PC-3 (cell line): Measurements from ENCODE around the gene LLPH.
A peak's percentile ranks its signal among the peaks of the same experiment; 100 is the strongest.

ENCODE experiments used
- EZH2 ChIP-seq: fragments of 300-600 bp; sonication (generic); IDR thresholded peaks from one replicate; pipeline ENCODE4 v1.6.1; 2017; ENCODE audit warnings: antibody characterized with exemption, mild to moderate bottlenecking, low read length; ENCODE audit not compliant: unreplicated experiment
- EZH2phosphoT487 ChIP-seq: fragments of 300-600 bp; sonication (generic); IDR thresholded peaks from 2 replicates; pipeline ENCODE4 v1.6.1; 2018; ENCODE audit warnings: mild to moderate bottlenecking, antibody characterized with exemption, low read length, borderline replicate concordance
- TF ChIP-seq, protein P1 (sequence below): fragments of 300-600 bp; sonication (generic); conservative IDR thresholded peaks from 2 replicates; pipeline ENCODE4 v1.5.1; 2017; ENCODE audit warnings: antibody characterized with exemption, low read depth, mild to moderate bottlenecking, low read length

DNA sequence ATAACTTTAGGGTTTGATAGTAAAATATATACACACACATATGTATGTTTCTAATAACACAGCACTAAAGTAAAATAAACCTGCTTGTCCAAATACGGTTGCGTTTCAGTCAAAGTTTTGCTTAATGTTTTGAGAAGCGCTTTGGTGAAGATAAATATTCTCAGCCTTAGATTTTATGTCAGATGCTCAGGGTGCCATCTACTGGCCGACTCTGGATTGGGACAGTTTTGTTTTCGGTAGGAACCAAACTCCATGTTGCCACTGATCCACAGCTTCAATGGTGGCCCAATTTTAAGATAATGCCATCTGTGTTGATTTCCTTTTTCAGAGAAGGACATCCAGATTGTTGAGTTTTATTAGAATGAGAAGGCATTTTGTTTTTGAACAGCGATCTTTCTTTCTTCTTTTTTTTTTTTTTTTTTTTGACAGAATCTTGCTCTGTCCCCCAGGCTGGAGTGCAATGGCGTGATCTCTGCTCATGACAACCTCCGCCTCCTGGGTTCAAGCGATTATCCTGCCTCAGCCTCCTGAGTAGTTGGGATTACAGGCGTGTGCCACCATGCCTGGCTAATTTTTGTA lies 43.1 kb downstream of the LLPH start:
- TF ChIP-seq, protein P1, sequence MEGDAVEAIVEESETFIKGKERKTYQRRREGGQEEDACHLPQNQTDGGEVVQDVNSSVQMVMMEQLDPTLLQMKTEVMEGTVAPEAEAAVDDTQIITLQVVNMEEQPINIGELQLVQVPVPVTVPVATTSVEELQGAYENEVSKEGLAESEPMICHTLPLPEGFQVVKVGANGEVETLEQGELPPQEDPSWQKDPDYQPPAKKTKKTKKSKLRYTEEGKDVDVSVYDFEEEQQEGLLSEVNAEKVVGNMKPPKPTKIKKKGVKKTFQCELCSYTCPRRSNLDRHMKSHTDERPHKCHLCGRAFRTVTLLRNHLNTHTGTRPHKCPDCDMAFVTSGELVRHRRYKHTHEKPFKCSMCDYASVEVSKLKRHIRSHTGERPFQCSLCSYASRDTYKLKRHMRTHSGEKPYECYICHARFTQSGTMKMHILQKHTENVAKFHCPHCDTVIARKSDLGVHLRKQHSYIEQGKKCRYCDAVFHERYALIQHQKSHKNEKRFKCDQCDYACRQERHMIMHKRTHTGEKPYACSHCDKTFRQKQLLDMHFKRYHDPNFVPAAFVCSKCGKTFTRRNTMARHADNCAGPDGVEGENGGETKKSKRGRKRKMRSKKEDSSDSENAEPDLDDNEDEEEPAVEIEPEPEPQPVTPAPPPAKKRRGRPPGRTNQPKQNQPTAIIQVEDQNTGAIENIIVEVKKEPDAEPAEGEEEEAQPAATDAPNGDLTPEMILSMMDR = peak; percentile 89
- TF ChIP-seq EZH2phosphoT487 = no peak
- TF ChIP-seq EZH2 = no peak
